Raji (cell line): ENCODE measurements around the gene STOML2.

Experiments
- POLR2A ChIP-seq: IDR thresholded peaks from 2 replicates; pipeline ENCODE4 v1.6.1; 2011; ENCODE audit warnings: low read depth, low read length, control low read depth; ENCODE audit not compliant: insufficient read depth

Gene STOML2, protein sequence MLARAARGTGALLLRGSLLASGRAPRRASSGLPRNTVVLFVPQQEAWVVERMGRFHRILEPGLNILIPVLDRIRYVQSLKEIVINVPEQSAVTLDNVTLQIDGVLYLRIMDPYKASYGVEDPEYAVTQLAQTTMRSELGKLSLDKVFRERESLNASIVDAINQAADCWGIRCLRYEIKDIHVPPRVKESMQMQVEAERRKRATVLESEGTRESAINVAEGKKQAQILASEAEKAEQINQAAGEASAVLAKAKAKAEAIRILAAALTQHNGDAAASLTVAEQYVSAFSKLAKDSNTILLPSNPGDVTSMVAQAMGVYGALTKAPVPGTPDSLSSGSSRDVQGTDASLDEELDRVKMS

DNA sequence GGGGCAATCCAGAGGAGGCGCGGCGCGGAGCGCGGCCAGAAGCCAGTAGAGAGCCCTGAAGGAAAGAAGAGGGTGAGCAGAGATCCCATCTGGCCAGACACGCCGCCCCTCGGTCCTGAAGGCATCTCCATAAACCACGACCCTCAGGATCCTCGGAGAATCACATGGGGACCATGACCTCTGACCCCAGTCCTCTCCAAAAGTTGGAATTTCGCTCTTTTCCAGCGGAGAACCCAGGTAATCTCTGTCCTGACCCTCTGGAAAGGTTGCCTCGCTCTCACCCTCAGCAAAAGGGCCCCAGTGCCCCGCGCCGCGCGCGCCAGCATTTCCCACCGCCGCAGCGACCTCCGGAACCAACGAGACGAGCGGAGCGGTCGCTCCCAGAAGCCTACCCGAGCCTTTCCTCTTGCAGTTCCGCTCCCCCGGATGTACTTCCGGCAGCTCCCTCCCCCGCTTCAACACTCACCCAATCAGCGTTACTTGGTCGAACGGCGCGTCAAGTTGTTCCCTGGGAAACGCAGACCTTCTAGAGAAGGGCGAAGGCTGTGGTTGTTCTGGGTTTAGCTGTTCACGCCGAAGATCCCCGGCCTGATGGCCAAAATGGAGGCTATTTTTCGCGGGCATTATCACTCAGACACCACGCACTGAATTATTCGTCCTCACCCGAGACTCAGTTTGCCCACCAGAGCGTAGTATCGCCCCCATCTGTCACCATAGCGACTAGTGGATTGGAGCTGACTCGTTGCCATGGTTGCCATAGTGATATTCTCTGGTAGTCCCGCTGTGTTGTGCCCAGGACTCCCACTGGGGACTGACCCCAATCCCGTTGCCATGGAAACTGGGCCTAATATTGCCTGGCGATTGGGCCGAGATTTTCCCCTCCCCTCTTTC lies at the start of gene STOML2:
Gene STOML2 (minus strand): TSS at position 363 of the 891 bp plus-strand sequence. CDS start 37 bp downstream, at position 326.
- peak; percentile 89 for TF ChIP-seq POLR2A

DNA sequence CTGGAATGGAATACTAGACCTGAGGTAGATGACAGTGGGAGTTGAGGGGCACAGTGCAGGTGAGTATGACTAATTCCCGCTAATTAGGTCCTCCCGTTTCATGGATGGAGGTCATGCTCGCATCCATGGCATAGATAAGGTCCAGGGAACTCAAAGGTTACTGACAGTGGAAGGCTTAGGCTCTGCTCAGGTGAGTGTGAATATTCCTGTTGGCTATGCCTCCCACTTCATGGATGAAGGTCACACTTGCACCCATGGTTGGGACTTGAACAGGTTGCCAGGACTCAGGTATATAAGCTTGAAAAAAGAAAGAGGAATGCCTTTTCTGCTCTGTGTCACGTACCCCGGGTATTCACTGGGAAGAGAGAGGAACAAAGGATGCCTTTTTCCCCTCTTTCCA lies 39.1 kb upstream of the STOML2 start:
- TF ChIP-seq POLR2A = no peak

DNA sequence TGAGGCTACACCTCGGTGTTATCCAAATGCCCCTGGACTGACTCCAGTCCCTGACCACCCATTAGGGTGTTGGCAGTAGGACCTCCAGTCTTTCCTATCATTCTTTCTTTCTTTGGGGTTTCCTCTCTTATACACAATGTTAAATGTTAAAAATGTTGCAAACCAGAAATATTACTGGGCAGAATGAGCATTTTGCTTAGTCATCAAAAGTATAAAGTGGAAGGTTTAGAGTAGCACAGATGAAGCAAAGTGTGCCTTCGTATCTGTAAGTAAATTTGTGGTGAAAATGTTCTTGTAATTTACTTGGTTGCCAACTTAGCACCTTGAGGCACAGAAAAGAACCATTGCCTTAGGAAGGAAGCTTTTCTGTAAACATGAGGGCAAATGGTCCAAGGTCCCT lies 37.2 kb upstream of the STOML2 start:
- no peak for TF ChIP-seq POLR2A

- TF ChIP-seq POLR2A = no peak
These were observed 33.9 kb upstream of the STOML2 start for GRCh38 chr9:35136866-35137265.

DNA sequence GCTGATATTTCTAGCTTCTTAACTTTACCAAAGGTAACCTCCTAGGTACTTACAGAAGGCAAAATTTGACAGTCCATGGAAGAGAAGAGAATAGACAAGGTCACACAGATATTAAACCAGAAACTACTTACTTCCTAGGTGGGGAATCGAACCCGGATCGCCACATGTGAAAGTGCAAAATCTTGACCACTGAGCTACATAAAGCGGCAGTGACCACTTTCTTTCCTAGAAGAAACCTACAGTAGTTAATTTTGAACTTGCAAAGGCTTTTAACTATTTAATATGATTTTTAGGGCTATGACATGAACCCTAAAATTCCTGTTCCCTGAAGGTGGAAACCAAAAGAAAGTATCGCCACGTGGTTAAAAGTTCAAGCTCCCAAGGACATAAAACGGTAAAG lies 33.1 kb upstream of the STOML2 start:
- TF ChIP-seq POLR2A = no peak

GRCh38 chr9:35134920-35135319 lies 32.0 kb upstream of the STOML2 start:
- no peak for TF ChIP-seq POLR2A

DNA sequence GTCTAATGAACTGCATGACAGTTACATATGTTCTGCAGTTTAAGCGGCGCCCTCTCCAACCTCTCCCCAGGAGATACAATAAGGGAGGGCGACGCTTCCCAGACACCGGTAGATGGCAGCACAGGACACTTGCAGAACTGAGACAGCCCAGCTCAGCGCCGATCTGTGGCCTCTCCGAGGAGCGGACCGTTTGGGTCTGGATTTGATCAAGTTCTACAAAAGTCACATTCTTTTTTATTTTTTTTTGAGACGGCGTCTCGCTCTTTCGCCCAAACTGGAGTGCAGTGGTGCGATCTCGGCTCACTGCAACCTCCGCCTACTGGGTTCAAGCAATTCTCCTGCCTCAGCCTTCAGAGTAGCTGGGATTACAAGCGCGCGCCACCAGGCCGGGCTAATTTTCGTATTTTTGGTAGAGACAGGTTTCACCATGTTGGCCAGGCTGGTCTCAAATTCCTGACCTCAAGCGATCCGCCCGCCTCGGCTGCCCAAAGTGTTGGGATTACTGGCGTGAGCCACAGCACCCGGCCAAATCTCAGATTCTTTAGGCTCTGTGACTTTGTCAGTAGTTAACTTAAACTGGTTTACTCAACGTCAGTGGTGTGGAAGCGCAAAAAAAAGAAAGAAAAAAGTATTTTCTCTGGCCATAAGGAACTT lies 14.1 kb upstream of the STOML2 start:
- no peak for TF ChIP-seq POLR2A

DNA sequence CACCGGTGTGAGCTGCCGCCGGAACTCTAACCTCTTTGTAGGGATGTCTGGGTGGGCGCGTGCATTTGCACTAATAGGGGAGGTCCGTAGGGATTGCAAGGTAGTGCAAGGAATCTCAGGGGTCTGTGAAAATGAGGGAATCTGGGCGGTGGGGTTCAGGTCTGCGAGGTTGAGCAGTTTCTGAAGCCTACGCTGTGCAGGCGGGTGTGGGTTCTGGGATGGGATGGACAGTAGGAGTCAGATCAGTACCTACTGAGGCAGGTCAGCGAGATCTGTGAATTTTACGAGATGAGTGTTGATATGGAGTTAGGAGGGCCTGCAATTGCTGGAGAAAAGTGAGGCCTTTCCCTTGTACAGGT lies 13.6 kb upstream of the STOML2 start:
- no peak for TF ChIP-seq POLR2A

DNA sequence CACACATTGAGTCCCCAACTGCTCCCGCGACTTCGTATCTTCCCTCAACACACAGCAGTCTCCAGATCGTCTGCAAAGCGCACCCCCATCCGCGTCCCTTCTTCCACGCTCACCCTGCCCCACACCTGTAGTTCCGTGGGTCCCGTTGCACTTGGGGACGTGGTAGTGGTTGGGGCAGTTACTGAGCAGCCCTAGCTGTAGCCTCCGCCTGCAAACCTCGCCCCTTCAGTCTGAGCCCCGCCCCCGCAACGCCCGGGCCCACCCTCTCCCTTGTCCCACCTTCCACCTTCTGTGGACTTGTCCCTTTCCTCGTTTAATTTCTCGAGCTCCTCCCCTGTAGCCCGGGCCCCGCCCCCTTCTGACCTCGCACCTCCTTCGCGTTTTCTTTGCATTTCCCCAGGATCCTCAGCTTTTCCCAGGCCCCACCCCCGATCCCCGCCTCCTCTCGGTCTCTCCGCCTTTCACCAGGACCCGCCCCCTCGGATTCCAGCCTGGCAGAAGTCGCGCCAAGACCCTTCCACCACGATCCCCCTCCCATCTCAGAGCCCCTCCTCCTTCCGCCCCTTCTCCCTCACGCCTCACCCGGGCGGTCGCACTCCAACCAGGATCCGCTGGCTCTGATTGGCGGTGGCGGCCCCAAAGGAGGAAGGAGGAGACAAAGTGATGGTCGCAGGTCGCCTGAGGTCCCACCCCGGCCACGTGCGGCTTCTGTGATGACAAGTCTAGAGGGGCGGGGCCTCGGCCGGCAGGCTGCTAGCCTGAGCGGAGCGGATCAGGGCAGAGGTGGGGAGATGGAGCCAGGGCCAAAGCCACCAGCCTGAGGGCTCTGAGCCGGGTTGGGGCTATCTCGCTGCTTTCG lies 13.0 kb upstream of the STOML2 start, which contains the start of gene ATOSB:
Gene ATOSB (minus strand): TSS at position 183 of the 859 bp plus-strand sequence. CDS start 7,588 bp downstream, outside the sequence.
- TF ChIP-seq POLR2A = peak; percentile 58

DNA sequence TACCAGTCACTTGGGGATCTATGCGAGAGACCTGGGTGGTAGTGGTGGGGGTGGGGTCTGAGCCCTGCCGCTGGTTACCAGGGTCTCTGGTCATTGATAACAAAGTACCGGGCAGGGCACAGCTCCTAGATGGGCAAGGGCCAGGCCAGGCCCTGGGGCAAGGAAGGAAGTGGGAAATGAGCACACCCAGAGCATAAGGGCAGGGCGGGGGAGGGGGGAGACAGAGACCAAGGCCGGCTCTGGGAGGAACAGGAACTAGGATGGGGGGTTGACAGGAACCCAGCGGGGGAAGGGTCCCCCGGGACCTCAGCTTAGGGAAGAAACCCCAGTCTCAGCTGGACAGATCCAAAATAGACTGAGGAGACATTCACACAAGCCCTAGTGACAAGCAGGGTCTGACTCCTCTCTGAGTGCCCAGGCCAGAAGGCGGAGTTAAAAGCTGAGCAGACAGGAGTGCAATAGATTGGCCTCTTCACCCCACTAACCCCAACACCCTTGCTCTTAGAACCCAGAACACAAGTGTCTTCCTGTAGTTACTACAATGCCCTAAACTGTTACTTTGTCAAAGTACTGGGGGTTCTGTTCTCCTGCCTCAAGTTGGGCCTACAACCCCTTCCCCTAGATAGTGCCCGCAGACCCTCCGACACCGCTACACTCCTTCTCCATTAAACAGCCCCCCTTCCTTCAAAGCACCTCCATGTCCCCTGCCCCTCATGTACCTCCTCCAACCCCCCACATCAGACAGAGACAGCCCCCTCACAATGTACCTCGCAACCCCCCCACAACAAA lies 12.1 kb upstream of the STOML2 start:
- no peak for TF ChIP-seq POLR2A

- 0 out of 2 replicates have a peak, but pooled peaks have one; percentile 28 for TF ChIP-seq POLR2A
These were observed 11.3 kb upstream of the STOML2 start for GRCh38 chr9:35114113-35114839.

GRCh38 chr9:35112257-35113020 lies 9.5 kb upstream of the STOML2 start:
- TF ChIP-seq POLR2A = no peak
